K562 (cell line): ENCODE data around the gene ITGA7. TPM values are rescaled to one million over a fixed set of nuclear protein-coding genes. Genes with fewer than 3 reads are reported as not detected.

Experiments used
- ATF3 ChIP-seq, 2 experiments: fragments of 450-650 bp in 1 of 2; sonication (generic) in 1 of 2; formaldehyde crosslinking in 1 of 2; IDR thresholded peaks in 1 of 2; conservative IDR thresholded peaks in 1 of 2; 2 replicates each; pipeline versions ENCODE4 v1.6.1 to v1.8.1; 2016 to 2023; ENCODE audit warnings: mild to moderate bottlenecking in 2 of 2, moderate library complexity in 2 of 2, inconsistent platforms in 1 of 2, missing genetic modification reagents in 1 of 2
- DACH1 ChIP-seq: fragments of 450-650 bp; IDR thresholded peaks from 2 replicates; pipeline ENCODE4 v1.6.1; 2018; ENCODE audit not compliant: partially characterized antibody
- E2F3 ChIP-seq: fragments of 250-450 bp; sonication (Bioruptor Pico); IDR thresholded peaks from 2 replicates; pipeline ENCODE4 v1.4.0; 2020; ENCODE audit warnings: mild to moderate bottlenecking
- ETV1 ChIP-seq: fragments of 450-650 bp; conservative IDR thresholded peaks from 2 replicates; pipeline ENCODE4 v1.6.1; 2016; ENCODE audit warnings: missing genetic modification characterization, control low read depth, low read depth, missing compliant biosample characterization
- GTF2B ChIP-seq: IDR thresholded peaks from 2 replicates; pipeline ENCODE4 v1.6.1; 2011; ENCODE audit not compliant: insufficient read length; ENCODE audit errors: extremely low read depth
- IFI16 ChIP-seq: fragments of 250-450 bp; sonication (Bioruptor Pico); IDR thresholded peaks from 2 replicates; pipeline ENCODE4 v2.1.2; 2022; ENCODE audit warnings: mild to moderate bottlenecking, inconsistent platforms
- KLF10 ChIP-seq: fragments of 250-450 bp; sonication (Bioruptor Pico); IDR thresholded peaks from 2 replicates; pipeline ENCODE4 v1.6.1; 2021; ENCODE audit warnings: matching md5 sums
- MEF2A ChIP-seq: IDR thresholded peaks from 2 replicates; pipeline ENCODE4 v1.6.1; 2011; ENCODE audit warnings: low read depth, mild to moderate bottlenecking, low read length, moderate library complexity; ENCODE audit not compliant: control insufficient read depth
- POU5F1 ChIP-seq: fragments of 150-350 bp; IDR thresholded peaks from 2 replicates; pipeline ENCODE4 v1.6.1; 2014; ENCODE audit warnings: borderline replicate concordance, low read length, low read depth, mild to moderate bottlenecking; ENCODE audit not compliant: partially characterized antibody
- RBM39 ChIP-seq: fragments of 200-400 bp; formaldehyde crosslinking; optimal IDR thresholded peaks from 2 replicates; pipeline ENCODE3; 2018; ENCODE audit warnings: low read depth, low read length
- RFX5 ChIP-seq: IDR thresholded peaks from 2 replicates; pipeline ENCODE4 v1.6.1; 2011; ENCODE audit warnings: low read depth, mild to moderate bottlenecking, improper control_type of control experiment, low read length
- SMAD3 ChIP-seq: fragments of 450-650 bp; formaldehyde crosslinking; conservative IDR thresholded peaks from 2 replicates; pipeline ENCODE4 v1.4.0; 2020; ENCODE audit warnings: mild to moderate bottlenecking
- SOX6 ChIP-seq: fragments of 450-650 bp; IDR thresholded peaks from 2 replicates; pipeline ENCODE4 v1.6.1; 2014; ENCODE audit warnings: mild to moderate bottlenecking
- TBP ChIP-seq: optimal IDR thresholded peaks from 2 replicates; pipeline ENCODE3; 2011; ENCODE audit warnings: low read depth, low read length, improper control_type of control experiment
- THRAP3 ChIP-seq: fragments of 450-650 bp; IDR thresholded peaks from 2 replicates; pipeline ENCODE4 v1.6.1; 2016; ENCODE audit warnings: mild to moderate bottlenecking, inconsistent platforms, borderline replicate concordance
- ZFP1 ChIP-seq: fragments of 450-650 bp; formaldehyde crosslinking; IDR thresholded peaks from 2 replicates; pipeline ENCODE4 v1.4.0; 2020; ENCODE audit warnings: mild to moderate bottlenecking, mixed read lengths
- ZMIZ1 ChIP-seq, 2 experiments: fragments of 150-350 bp in 1 of 2; IDR thresholded peaks; 2 replicates each; pipeline ENCODE4 v1.6.1; 2012 to 2016; ENCODE audit warnings: low read depth in 2 of 2, low read length in 2 of 2, mild to moderate bottlenecking in 1 of 2, moderate library complexity in 1 of 2
- ZNF354B ChIP-seq: fragments of 250-450 bp; sonication (Bioruptor Pico); IDR thresholded peaks from 2 replicates; pipeline ENCODE4 v1.4.0; 2020
- ZNF589 ChIP-seq: fragments of 200-800 bp; sonication (Bioruptor generic); IDR thresholded peaks from 2 replicates; pipeline ENCODE4 v1.6.1; 2016; ENCODE audit warnings: low read depth, missing genetic modification characterization, missing compliant biosample characterization
- ZNF785 ChIP-seq: fragments of 250-450 bp; sonication (Bioruptor Pico); IDR thresholded peaks from 2 replicates; pipeline ENCODE4 v1.4.0; 2020; ENCODE audit warnings: mild to moderate bottlenecking
- polyA plus RNA-seq, 8 experiments: library from polyadenylated mRNA; depleted of rRNA in 4 of 8; stranded (reverse) in 5 of 8; unstranded in 3 of 8; fragments of >200 nt; fragmentation: Nextera tagmentation in 2 of 8; fragmentation: Illumina TruSeq in 1 of 8; extraction: Ambion mirVana in 2 of 8; extraction: Trizol in 1 of 8; gene quantifications; 2 replicates each; pipeline versions ENCODE4 v1.2.1 to v1.2.3, GENCODE V29; 2011 to 2014; ENCODE audit warnings: inconsistent platforms in 1 of 8, missing spikeins in 1 of 8
- total RNA-seq, 7 experiments: library from RNA; depleted of rRNA in 6 of 7; stranded (reverse); fragments of >200 nt in 6 of 7; fragmentation: Illumina TruSeq in 2 of 7; extraction: Trizol in 2 of 7; gene quantifications; 2 replicates each; pipeline versions ENCODE4 v1.2.1 to v1.2.3, GENCODE V29; 2011 to 2021; ENCODE audit warnings: low replicate concordance in 1 of 7
- TF ChIP-seq, protein P1 (sequence below): fragments of 450-650 bp; formaldehyde crosslinking; IDR thresholded peaks from 2 replicates; pipeline ENCODE4 v1.4.0; 2020; ENCODE audit warnings: mild to moderate bottlenecking, mixed read lengths

Gene ITGA7
- total and polyA plus RNA-seq, 9 of the 15 experiments (the other 6 are each of a cell fraction or from before 2014, with no cell fraction given), result 0.11 to 2.3 (median 0.56) TPM; not detected in 1

GRCh38 chr12:55728939-55729818 lies 21.5 kb upstream of the ITGA7 start, which contains the start of gene CD63 (continued):
- TF ChIP-seq MEF2A (no peak), ZNF589 (no peak), GTF2B (no peak), KLF10 (CRISPR knock-in tag) (no peak), THRAP3 (0 out of 2 replicates have a peak, but pooled peaks have one; percentile 40), DACH1 (peak; percentile 95), ZNF354B (CRISPR knock-in tag) (no peak), RBM39 (peak; percentile 75), SMAD3 (CRISPR knock-in tag) (no peak), E2F3 (CRISPR knock-in tag) (0 out of 2 replicates have a peak, but pooled peaks have one; percentile 18), ZFP1 (CRISPR knock-in tag) (no peak), TBP (peak; percentile 56), ZMIZ1 (IDR thresholded peaks at IDR 0.05; ENCODE audit: low read depth in 2 of 2, low read length in 2 of 2) (no peak), SOX6 (0 out of 2 replicates have a peak, but pooled peaks have one; percentile 12), IFI16 (CRISPR knock-in tag) (no peak), RFX5 (no peak), POU5F1 (no peak), ZNF785 (no peak), ATF3 (IDR thresholded peaks at IDR 0.05) (peak; percentile 80), ATF3 (CRISPR knock-in tag; conservative IDR thresholded peaks at IDR 0.05) (0 out of 2 replicates have a peak, but pooled peaks have one; percentile 63), ETV1 (tag) (peak; percentile 34; the same call in 1 of the 2 replicates)
- TF ChIP-seq, protein P1, sequence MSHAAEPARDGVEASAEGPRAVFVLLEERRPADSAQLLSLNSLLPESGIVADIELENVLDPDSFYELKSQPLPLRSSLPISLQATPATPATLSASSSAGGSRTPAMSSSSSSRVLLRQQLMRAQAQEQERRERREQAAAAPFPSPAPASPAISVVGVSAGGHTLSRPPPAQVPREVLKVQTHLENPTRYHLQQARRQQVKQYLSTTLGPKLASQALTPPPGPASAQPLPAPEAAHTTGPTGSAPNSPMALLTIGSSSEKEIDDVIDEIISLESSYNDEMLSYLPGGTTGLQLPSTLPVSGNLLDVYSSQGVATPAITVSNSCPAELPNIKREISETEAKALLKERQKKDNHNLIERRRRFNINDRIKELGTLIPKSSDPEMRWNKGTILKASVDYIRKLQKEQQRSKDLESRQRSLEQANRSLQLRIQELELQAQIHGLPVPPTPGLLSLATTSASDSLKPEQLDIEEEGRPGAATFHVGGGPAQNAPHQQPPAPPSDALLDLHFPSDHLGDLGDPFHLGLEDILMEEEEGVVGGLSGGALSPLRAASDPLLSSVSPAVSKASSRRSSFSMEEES (CRISPR knock-in tag), result peak; percentile 16; the same call in 1 of the 2 replicates
